K562 (cell line): ENCODE results near the gene SLC43A2. TPM values are rescaled to one million over a fixed set of nuclear protein-coding genes. Genes with fewer than 3 reads are reported as not detected.

Experiments used
- ATAC-seq: fragments of 200-7000 bp; cut with Tn5 transposase; 3 replicates; pipeline ENCODE4 v1.9.1; 2020; ENCODE audit warnings: moderate library complexity
- BruUV-seq: library from RNA; stranded (reverse); fragments of 400-500 nt; replicated peaks from 2 replicates; lab custom pipeline; 2021; lab: Mats Ljungman, UMichigan
- CTCF ChIA-PET: fragments of 300-600 bp; formaldehyde crosslinking; extraction: SDS; loops from one replicate; lab custom pipeline; 2021; ENCODE audit warnings: low intra/inter-chr PET ratio; lab: Yijun Ruan, JAX
- POLR2A ChIA-PET: fragments of 300-600, 350-650 bp; sonication (Branson Sonifier 250); formaldehyde crosslinking; extraction: SDS; loops from one replicate; lab custom pipeline; 2021; ENCODE audit warnings: antibody characterized with exemption, inconsistent platforms; lab: Yijun Ruan, JAX
- DNase-seq, 4 experiments: peaks; one replicate each; pipeline versions ENCODE4 v3.0.0 to v3.0.0-alpha.2; 2011 to 2018; ENCODE audit warnings: low spot score in 3 of 4, mixed read lengths in 3 of 4; ENCODE audit errors: extremely low read depth in 1 of 4
- FAIRE-seq: peaks from 2 replicates; lab custom pipeline; 2011; peaks lifted over from hg19 to GRCh38; lab: Jason Lieb, UNC
- H2AFZ ChIP-seq: 2 replicates; pipeline ENCODE4 v1.6.0; 2011; ENCODE audit warnings: low read depth, low read length, control low read depth, inconsistent platforms
- H3K27ac ChIP-seq: fragments of 200-600 bp; 3 replicates; pipeline ENCODE4 v1.8.0; 2011; ENCODE audit warnings: low read depth, mild to moderate bottlenecking, control low read depth, inconsistent platforms, low read length, moderate library complexity, mixed read lengths; ENCODE audit errors: extremely low read depth
- H3K27me3 ChIP-seq, 2 experiments: fragments of 300-600 bp in 1 of 2; 2 replicates in 1 of 2; 3 replicates in 1 of 2; pipeline versions ENCODE4 v1.6.0 to v1.8.0; 2011; ENCODE audit warnings: inconsistent platforms in 2 of 2, low read length in 2 of 2, mild to moderate bottlenecking in 1 of 2, mixed read lengths in 1 of 2, moderate library complexity in 1 of 2; ENCODE audit not compliant: control insufficient read depth in 2 of 2, insufficient read depth in 2 of 2
- H3K36me3 ChIP-seq: fragments of 300-600 bp; 3 replicates; pipeline ENCODE4 v1.8.0; 2011; ENCODE audit warnings: mild to moderate bottlenecking, low read length, inconsistent platforms; ENCODE audit not compliant: control insufficient read depth, insufficient read depth
- H3K4me1 ChIP-seq, 2 experiments: fragments of 200-600 bp in 1 of 2; replicated peaks in 1 of 2; 2 replicates in 1 of 2; 3 replicates in 1 of 2; pipeline versions ENCODE4 v1.5.1 to v1.8.0; 2011; ENCODE audit warnings: inconsistent platforms in 2 of 2, low read length in 2 of 2, mild to moderate bottlenecking in 1 of 2, mixed read lengths in 1 of 2, moderate library complexity in 1 of 2; ENCODE audit not compliant: control insufficient read depth in 2 of 2, insufficient read depth in 2 of 2
- H3K4me2 ChIP-seq: 2 replicates; pipeline ENCODE4 v1.6.1; 2011; ENCODE audit warnings: low read length, control low read depth, inconsistent platforms, mixed read lengths; ENCODE audit not compliant: insufficient read depth
- H3K4me3 ChIP-seq: fragments of 200-600 bp; sonication (generic), shearing (Covaris generic); 2 replicates; pipeline ENCODE4 v1.5.1; 2016; ENCODE audit warnings: control low read depth, inconsistent platforms
- H3K79me2 ChIP-seq: fragments of 200-600 bp; 3 replicates; pipeline ENCODE4 v1.8.0; 2011; ENCODE audit warnings: low read length, inconsistent platforms; ENCODE audit not compliant: control insufficient read depth, insufficient read depth
- H3K9ac ChIP-seq, 2 experiments: 2 replicates each; pipeline versions ENCODE4 v1.6.0 to v1.6.1; 2011; ENCODE audit warnings: low read depth in 2 of 2, low read length in 2 of 2, control low read depth in 1 of 2, inconsistent platforms in 1 of 2, mild to moderate bottlenecking in 1 of 2, mixed read lengths in 1 of 2; ENCODE audit not compliant: insufficient read depth in 1 of 2
- H3K9me1 ChIP-seq: one replicate; pipeline ENCODE4 v1.6.0; 2011; ENCODE audit warnings: inconsistent platforms, mild to moderate bottlenecking, low read length, moderate library complexity; ENCODE audit not compliant: control insufficient read depth, insufficient read depth
- H3K9me3 ChIP-seq: replicated peaks from 2 replicates; pipeline ENCODE4 v1.5.1; 2011; ENCODE audit warnings: low read depth, low read length, inconsistent platforms; ENCODE audit not compliant: control insufficient read depth, insufficient read depth
- H4K20me1 ChIP-seq: replicated peaks from 2 replicates; pipeline ENCODE4 v1.6.1; 2011; ENCODE audit warnings: low read length, inconsistent platforms, mixed read lengths; ENCODE audit not compliant: control insufficient read depth, insufficient read depth
- ATF1 ChIP-seq, 2 experiments: fragments of 450-650 bp in 1 of 2; IDR thresholded peaks; 2 replicates each; pipeline ENCODE4 v1.6.1; 2016; ENCODE audit warnings: missing compliant biosample characterization in 1 of 2, missing genetic modification characterization in 1 of 2
- DEAF1 ChIP-seq: fragments of 450-650 bp; formaldehyde crosslinking; IDR thresholded peaks from 2 replicates; pipeline ENCODE4 v1.4.0; 2020; ENCODE audit warnings: mild to moderate bottlenecking, moderate library complexity
- LEF1 ChIP-seq: fragments of 450-650 bp; IDR thresholded peaks from 2 replicates; pipeline ENCODE4 v1.6.1; 2016; ENCODE audit warnings: mild to moderate bottlenecking
- MAZ ChIP-seq, 2 experiments: fragments of 450-650 bp in 1 of 2; sonication (generic) in 1 of 2; formaldehyde crosslinking; IDR thresholded peaks in 1 of 2; conservative IDR thresholded peaks in 1 of 2; 2 replicates each; pipeline versions ENCODE4 v1.4.0 to v1.5.0; 2020; ENCODE audit warnings: mild to moderate bottlenecking in 1 of 2, missing genetic modification reagents in 1 of 2
- MLLT1 ChIP-seq, 2 experiments: fragments of 450-650 bp; IDR thresholded peaks; 2 replicates each; pipeline ENCODE4 v1.6.1; 2016
- NFIC ChIP-seq: fragments of 450-650 bp; IDR thresholded peaks from 2 replicates; pipeline ENCODE4 v1.6.1; 2017; ENCODE audit warnings: mild to moderate bottlenecking, inconsistent platforms
- PTRF ChIP-seq: fragments of 450-650 bp; IDR thresholded peaks from 2 replicates; pipeline ENCODE4 v1.6.1; 2016; ENCODE audit warnings: mild to moderate bottlenecking, missing genetic modification characterization, missing compliant biosample characterization
- RAD21 ChIP-seq, 2 experiments: fragments of 250-450 bp in 1 of 2; fragments of 450-650 bp in 1 of 2; sonication (Bioruptor Pico) in 1 of 2; formaldehyde crosslinking in 1 of 2; IDR thresholded peaks in 1 of 2; conservative IDR thresholded peaks in 1 of 2; 2 replicates each; pipeline versions ENCODE4 v1.4.0 to v1.8.0; 2020 to 2022; ENCODE audit warnings: mild to moderate bottlenecking in 2 of 2, moderate library complexity in 1 of 2
- SMARCA4 ChIP-seq: fragments of 450-650 bp; IDR thresholded peaks from 2 replicates; pipeline ENCODE4 v1.6.1; 2016
- SREBF2 ChIP-seq: sonication (generic); formaldehyde crosslinking; IDR thresholded peaks from 2 replicates; pipeline ENCODE4 v1.4.0; 2020; ENCODE audit warnings: mild to moderate bottlenecking, missing genetic modification reagents
- TCF3 ChIP-seq: sonication (generic); formaldehyde crosslinking; IDR thresholded peaks from 2 replicates; pipeline ENCODE4 v1.4.0; 2020; ENCODE audit warnings: mild to moderate bottlenecking, missing genetic modification reagents
- ZBTB7A ChIP-seq: IDR thresholded peaks from 2 replicates; pipeline ENCODE4 v1.6.1; 2011; ENCODE audit warnings: low read depth, mild to moderate bottlenecking, low read length, moderate library complexity, borderline replicate concordance; ENCODE audit not compliant: control insufficient read depth
- WGBS: fragments of 100-300 bp; shearing (Covaris generic); methylation state at CpG from one replicate; pipeline ENCODE4 v1.1.6; 2016; ENCODE audit warnings: low coverage, mixed read lengths; ENCODE audit not compliant: insufficient coverage; ENCODE audit errors: missing lambda C conversion rate; 5-methylcytosine and 5-hydroxymethylcytosine counted together
- in situ Hi-C: fragments of 300-500 bp; cut with MboI; formaldehyde crosslinking; loops from 4 replicates; pipeline ENCODE4 v1.15.0; 2018; ENCODE audit warnings: inconsistent platforms, mixed read lengths
- intact Hi-C: fragments of 100-400 bp; cut with micrococcal nuclease; formaldehyde crosslinking; loops from 2 replicates; pipeline ENCODE4 v1.14.2; 2022
- polyA plus RNA-seq, 8 experiments: library from polyadenylated mRNA; depleted of rRNA in 4 of 8; stranded (reverse) in 5 of 8; unstranded in 3 of 8; fragments of >200 nt; fragmentation: Nextera tagmentation in 2 of 8; fragmentation: Illumina TruSeq in 1 of 8; extraction: Ambion mirVana in 2 of 8; extraction: Trizol in 1 of 8; gene quantifications; 2 replicates each; pipeline versions ENCODE4 v1.2.1 to v1.2.3, GENCODE V29; 2011 to 2014; ENCODE audit warnings: inconsistent platforms in 1 of 8, missing spikeins in 1 of 8
- total RNA-seq, 7 experiments: library from RNA; depleted of rRNA in 6 of 7; stranded (reverse); fragments of >200 nt in 6 of 7; fragmentation: Illumina TruSeq in 2 of 7; extraction: Trizol in 2 of 7; gene quantifications; 2 replicates each; pipeline versions ENCODE4 v1.2.1 to v1.2.3, GENCODE V29; 2011 to 2021; ENCODE audit warnings: low replicate concordance in 1 of 7
- TF ChIP-seq, protein P1 (sequence below): fragments of 200-400 bp; formaldehyde crosslinking; IDR thresholded peaks from 2 replicates; pipeline ENCODE4 v1.6.1; 2017; ENCODE audit warnings: mild to moderate bottlenecking, low read depth, low read length, moderate library complexity
- TF ChIP-seq, protein P2 (sequence below): sonication (generic); formaldehyde crosslinking; IDR thresholded peaks from 2 replicates; pipeline ENCODE4 v1.8.0; 2022; ENCODE audit warnings: missing genetic modification reagents, mild to moderate bottlenecking, moderate library complexity, borderline replicate concordance

SLC43A2 gene
- total and polyA plus RNA-seq, 9 of the 15 experiments (the other 6 are each of a cell fraction or from before 2014, with no cell fraction given), result 0.03 to 10.2 (median 3.6) TPM

GRCh38 chr17:1573932-1574696, 54.5 kb downstream of the SLC43A2 start:
- POLR2A ChIA-PET, result interaction anchor here (0.6 to 1.2 kb wide), 4 partner anchors 11 to 54 kb away, joined by 3 to 4 read pairs (median 3); partner anchors contain the start of genes PITPNA and SLC43A2
- intact Hi-C loops (loop anchor here (2.0 kb wide), 1 partner anchor 55 kb away; the partner anchor contains the start of gene SLC43A2), in situ Hi-C loops (no loop called here)
- no peaks in the 10 kb centered on the region for H3K9me1 ChIP-seq
- no peak overlapping the region for H2AFZ ChIP-seq
- no peaks in the 10 kb centered on the region for H4K20me1 ChIP-seq
- DNase-seq (peak; percentile 82 to 89 (median 86)), ATAC-seq (peak; percentile 91), FAIRE-seq (peak; percentile 67)
- H3K36me3 ChIP-seq, result no peaks in the 10 kb centered on the region
- no peaks in the 10 kb centered on the region for H3K27me3 ChIP-seq
- H3K4me3 ChIP-seq, result no peak overlapping the region
- no peak overlapping the region for H3K9ac ChIP-seq
- no TSS peak for BruUV-seq
- CTCF ChIA-PET, result interaction anchor here (0.6 to 1.7 kb wide), 3 partner anchors 43 to 75 kb away, joined by 3 to 8 read pairs (median 8); no protein-coding TSS in a partner anchor
- WGBS, result 24% methylated on average over 16 of the region's 19 CpGs
- H3K4me1 ChIP-seq, result peaks cover 0 to 36% of the 10 kb centered on the region in 2 experiments; a peak in 3 of 5 replicates
- H3K9me3 ChIP-seq, result no peaks in the 10 kb centered on the region
- H3K79me2 ChIP-seq, result no peaks in the 10 kb centered on the region
- no peak overlapping the region for H3K4me2 ChIP-seq
- no peak overlapping the region for H3K27ac ChIP-seq
- TF ChIP-seq MLLT1 (IDR thresholded peaks at IDR 0.05) (no peak), ZBTB7A (peak; percentile 92), RAD21 (CRISPR knock-in tag; conservative IDR thresholded peaks at IDR 0.05 in 1 of 2, IDR thresholded peaks at IDR 0.05 in 1 of 2) (peak; percentile 85 to 92), ATF1 (CRISPR knock-in tag; IDR thresholded peaks at IDR 0.05) (no peak), ATF1 (tag; IDR thresholded peaks at IDR 0.05) (peak; percentile 28; the same call in 1 of the 2 replicates), TCF3 (CRISPR knock-in tag) (0 out of 2 replicates have a peak, but pooled peaks have one; percentile 17), SMARCA4 (no peak), NFIC (peak; percentile 100), LEF1 (no peak), SREBF2 (CRISPR knock-in tag) (no peak), MAZ (CRISPR knock-in tag; conservative IDR thresholded peaks at IDR 0.05 in 1 of 2, IDR thresholded peaks at IDR 0.05 in 1 of 2) (peak in 1 of 2 experiments; percentile 77; a peak in 2 of 4 replicates), DEAF1 (peak; percentile 73), PTRF (no peak)
- TF ChIP-seq, protein P1, sequence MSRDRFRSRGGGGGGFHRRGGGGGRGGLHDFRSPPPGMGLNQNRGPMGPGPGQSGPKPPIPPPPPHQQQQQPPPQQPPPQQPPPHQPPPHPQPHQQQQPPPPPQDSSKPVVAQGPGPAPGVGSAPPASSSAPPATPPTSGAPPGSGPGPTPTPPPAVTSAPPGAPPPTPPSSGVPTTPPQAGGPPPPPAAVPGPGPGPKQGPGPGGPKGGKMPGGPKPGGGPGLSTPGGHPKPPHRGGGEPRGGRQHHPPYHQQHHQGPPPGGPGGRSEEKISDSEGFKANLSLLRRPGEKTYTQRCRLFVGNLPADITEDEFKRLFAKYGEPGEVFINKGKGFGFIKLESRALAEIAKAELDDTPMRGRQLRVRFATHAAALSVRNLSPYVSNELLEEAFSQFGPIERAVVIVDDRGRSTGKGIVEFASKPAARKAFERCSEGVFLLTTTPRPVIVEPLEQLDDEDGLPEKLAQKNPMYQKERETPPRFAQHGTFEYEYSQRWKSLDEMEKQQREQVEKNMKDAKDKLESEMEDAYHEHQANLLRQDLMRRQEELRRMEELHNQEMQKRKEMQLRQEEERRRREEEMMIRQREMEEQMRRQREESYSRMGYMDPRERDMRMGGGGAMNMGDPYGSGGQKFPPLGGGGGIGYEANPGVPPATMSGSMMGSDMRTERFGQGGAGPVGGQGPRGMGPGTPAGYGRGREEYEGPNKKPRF, result no peak
- TF ChIP-seq, protein P2, sequence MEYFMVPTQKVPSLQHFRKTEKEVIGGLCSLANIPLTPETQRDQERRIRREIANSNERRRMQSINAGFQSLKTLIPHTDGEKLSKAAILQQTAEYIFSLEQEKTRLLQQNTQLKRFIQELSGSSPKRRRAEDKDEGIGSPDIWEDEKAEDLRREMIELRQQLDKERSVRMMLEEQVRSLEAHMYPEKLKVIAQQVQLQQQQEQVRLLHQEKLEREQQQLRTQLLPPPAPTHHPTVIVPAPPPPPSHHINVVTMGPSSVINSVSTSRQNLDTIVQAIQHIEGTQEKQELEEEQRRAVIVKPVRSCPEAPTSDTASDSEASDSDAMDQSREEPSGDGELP (CRISPR knock-in tag), result peak; percentile 83
